Measurements from ENCODE around the gene TMEM88. TPM values are rescaled to one million over a fixed set of nuclear protein-coding genes. Genes with fewer than 3 reads are reported as not detected.

Gene TMEM88
- total and polyA plus RNA-seq, 2 of the 8 experiments (the other 6 are each of a cell fraction or from before 2014, with no cell fraction given): 0.69 to 8.8 TPM

DNA sequence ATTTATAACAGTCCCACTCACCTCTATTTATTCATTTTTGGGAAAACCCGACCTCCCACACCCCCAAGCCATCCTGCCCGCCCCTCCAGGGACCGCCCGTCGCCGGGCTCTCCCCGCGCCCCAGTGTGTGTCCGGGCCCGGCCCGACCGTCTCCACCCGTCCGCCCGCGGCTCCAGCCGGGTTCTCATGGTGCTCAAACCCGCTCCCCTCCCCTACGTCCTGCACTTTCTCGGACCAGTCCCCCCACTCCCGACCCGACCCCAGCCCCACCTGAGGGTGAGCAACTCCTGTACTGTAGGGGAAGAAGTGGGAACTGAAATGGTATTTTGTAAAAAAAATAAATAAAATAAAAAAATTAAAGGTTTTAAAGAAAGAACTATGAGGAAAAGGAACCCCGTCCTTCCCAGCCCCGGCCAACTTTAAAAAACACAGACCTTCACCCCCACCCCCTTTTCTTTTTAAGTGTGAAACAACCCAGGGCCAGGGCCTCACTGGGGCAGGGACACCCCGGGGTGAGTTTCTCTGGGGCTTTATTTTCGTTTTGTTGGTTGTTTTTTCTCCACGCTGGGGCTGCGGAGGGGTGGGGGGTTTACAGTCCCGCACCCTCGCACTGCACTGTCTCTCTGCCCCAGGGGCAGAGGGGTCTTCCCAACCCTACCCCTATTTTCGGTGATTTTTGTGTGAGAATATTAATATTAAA, 638 bp upstream of the TMEM88 start (continued):
- TF ChIP-seq, protein P1, sequence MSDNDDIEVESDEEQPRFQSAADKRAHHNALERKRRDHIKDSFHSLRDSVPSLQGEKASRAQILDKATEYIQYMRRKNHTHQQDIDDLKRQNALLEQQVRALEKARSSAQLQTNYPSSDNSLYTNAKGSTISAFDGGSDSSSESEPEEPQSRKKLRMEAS (IDR thresholded peaks at IDR 0.05): no peak
- TF ChIP-seq NANOG (IDR thresholded peaks at IDR 0.05; ENCODE audit: insufficient read depth, low read depth, low read length, poor library complexity, severe bottlenecking) (no peak), PHF8 (conservative IDR thresholded peaks at IDR 0.05; ENCODE audit: low read depth, low read length) (no peak), SIRT6 (IDR thresholded peaks at IDR 0.05; ENCODE audit: low read length) (no peak)
